HepG2 (cell line): ENCODE measurements around the gene ILKAP. TPM values are rescaled to one million over a fixed set of nuclear protein-coding genes. Genes with fewer than 3 reads are reported as not detected.

Experiments
- ETS1 ChIP-seq: sonication (generic); formaldehyde crosslinking; IDR thresholded peaks from 2 replicates; pipeline ENCODE4 v1.4.0; 2020; ENCODE audit warnings: missing genetic modification reagents
- IKZF4 ChIP-seq: sonication (generic); formaldehyde crosslinking; IDR thresholded peaks from 2 replicates; pipeline ENCODE4 v1.5.1; 2020; ENCODE audit warnings: borderline replicate concordance, mild to moderate bottlenecking, low read depth, missing genetic modification reagents; ENCODE audit errors: not compliant biosample characterization
- NFE2L2 ChIP-seq: fragments of 150-350 bp; IDR thresholded peaks from 2 replicates; pipeline ENCODE4 v1.6.1; 2014; ENCODE audit warnings: low read length
- PATZ1 ChIP-seq: sonication (generic); formaldehyde crosslinking; IDR thresholded peaks from 2 replicates; pipeline ENCODE4 v1.4.0; 2020; ENCODE audit warnings: missing genetic modification reagents
- PCBP2 ChIP-seq: fragments of 200-400 bp; formaldehyde crosslinking; optimal IDR thresholded peaks from 2 replicates; pipeline ENCODE3; 2018; ENCODE audit warnings: low read length, low read depth; ENCODE audit not compliant: poor library complexity, severe bottlenecking
- RARA ChIP-seq: IDR thresholded peaks from 2 replicates; pipeline ENCODE4 v1.6.1; 2016; ENCODE audit warnings: missing genetic modification reagents, missing compliant biosample characterization
- TOE1 ChIP-seq: sonication (generic); formaldehyde crosslinking; IDR thresholded peaks from 2 replicates; pipeline ENCODE4 v1.4.0; 2020; ENCODE audit warnings: mild to moderate bottlenecking, missing genetic modification reagents
- ZBTB8A ChIP-seq: sonication (generic); formaldehyde crosslinking; IDR thresholded peaks from 2 replicates; pipeline ENCODE4 v1.4.0; 2020; ENCODE audit warnings: mild to moderate bottlenecking, low read depth, missing genetic modification reagents, borderline replicate concordance
- ZFYVE20 ChIP-seq: sonication (generic); formaldehyde crosslinking; IDR thresholded peaks from 2 replicates; pipeline ENCODE4 v1.8.0; 2023; ENCODE audit warnings: low read depth, mild to moderate bottlenecking, moderate library complexity, missing genetic modification reagents, borderline replicate concordance
- ZNF234 ChIP-seq: sonication (generic); formaldehyde crosslinking; conservative IDR thresholded peaks from 2 replicates; pipeline ENCODE4 v1.5.1; 2020; ENCODE audit warnings: mild to moderate bottlenecking, missing genetic modification reagents
- ZNF235 ChIP-seq: sonication (generic); formaldehyde crosslinking; IDR thresholded peaks from 2 replicates; pipeline ENCODE4 v1.8.1; 2023; ENCODE audit warnings: mild to moderate bottlenecking, missing genetic modification reagents, borderline replicate concordance
- ZNF263 ChIP-seq: sonication (generic); formaldehyde crosslinking; IDR thresholded peaks from 2 replicates; pipeline ENCODE4 v1.4.0; 2020; ENCODE audit warnings: missing genetic modification reagents
- ZNF282 ChIP-seq: fragments of 450-650 bp; IDR thresholded peaks from 2 replicates; pipeline ENCODE4 v1.6.1; 2018; ENCODE audit not compliant: partially characterized antibody
- ZNF431 ChIP-seq: sonication (generic); formaldehyde crosslinking; IDR thresholded peaks from 2 replicates; pipeline ENCODE4 v1.9.0; 2022; ENCODE audit warnings: missing genetic modification reagents, low read depth, mild to moderate bottlenecking, borderline replicate concordance
- ZNF562 ChIP-seq: sonication (generic); formaldehyde crosslinking; IDR thresholded peaks from 2 replicates; pipeline ENCODE4 v1.8.0; 2022; ENCODE audit warnings: missing genetic modification reagents, borderline replicate concordance
- polyA plus RNA-seq, 8 experiments: library from polyadenylated mRNA; depleted of rRNA in 3 of 8; stranded (reverse) in 7 of 8; unstranded in 1 of 8; fragments of >200 nt; fragmentation: Illumina TruSeq in 4 of 8; extraction: Trizol in 4 of 8; gene quantifications; 2 replicates each; pipeline versions ENCODE4 v1.2.1 to v1.2.3, GENCODE V29; 2011 to 2016; ENCODE audit warnings: low read depth in 4 of 8, missing spikeins in 1 of 8, mixed read lengths in 1 of 8; ENCODE audit not compliant: insufficient read depth in 1 of 8
- total RNA-seq, 5 experiments: library from RNA; depleted of rRNA; stranded (reverse); fragments of >200 nt; fragmentation: Illumina TruSeq; extraction: Trizol; gene quantifications; 2 replicates each; pipeline ENCODE4 v1.2.3, GENCODE V29; 2016; ENCODE audit warnings: low read depth in 1 of 5
- TF ChIP-seq, protein P1 (sequence below): IDR thresholded peaks from 2 replicates; pipeline ENCODE4 v1.6.1; 2018; ENCODE audit warnings: missing genetic modification reagents
- TF ChIP-seq, protein P2 (sequence below): sonication (generic); formaldehyde crosslinking; IDR thresholded peaks from 2 replicates; pipeline ENCODE4 v1.4.0; 2020; ENCODE audit warnings: mild to moderate bottlenecking, missing genetic modification reagents
- TF ChIP-seq, protein P3 (sequence below): sonication (generic); formaldehyde crosslinking; IDR thresholded peaks from 2 replicates; pipeline ENCODE4 v1.4.0; 2020; ENCODE audit warnings: missing genetic modification reagents
- TF ChIP-seq, protein P4 (sequence below): sonication (generic); formaldehyde crosslinking; IDR thresholded peaks from 2 replicates; pipeline ENCODE4 v1.4.0; 2020; ENCODE audit warnings: mild to moderate bottlenecking, missing genetic modification reagents
- TF ChIP-seq, protein P5 (sequence below): sonication (generic); formaldehyde crosslinking; IDR thresholded peaks from 2 replicates; pipeline ENCODE4 v1.8.1; 2023; ENCODE audit warnings: mild to moderate bottlenecking, missing genetic modification reagents, borderline replicate concordance
- TF ChIP-seq, protein P6 (sequence below): sonication (generic); formaldehyde crosslinking; IDR thresholded peaks from 2 replicates; pipeline ENCODE4 v1.5.0; 2020; ENCODE audit warnings: missing genetic modification reagents

The ILKAP gene
- total and polyA plus RNA-seq, 2 of the 13 experiments (the other 11 are each of a cell fraction or from before 2014, with no cell fraction given): 29.6 to 33.1 TPM

DNA sequence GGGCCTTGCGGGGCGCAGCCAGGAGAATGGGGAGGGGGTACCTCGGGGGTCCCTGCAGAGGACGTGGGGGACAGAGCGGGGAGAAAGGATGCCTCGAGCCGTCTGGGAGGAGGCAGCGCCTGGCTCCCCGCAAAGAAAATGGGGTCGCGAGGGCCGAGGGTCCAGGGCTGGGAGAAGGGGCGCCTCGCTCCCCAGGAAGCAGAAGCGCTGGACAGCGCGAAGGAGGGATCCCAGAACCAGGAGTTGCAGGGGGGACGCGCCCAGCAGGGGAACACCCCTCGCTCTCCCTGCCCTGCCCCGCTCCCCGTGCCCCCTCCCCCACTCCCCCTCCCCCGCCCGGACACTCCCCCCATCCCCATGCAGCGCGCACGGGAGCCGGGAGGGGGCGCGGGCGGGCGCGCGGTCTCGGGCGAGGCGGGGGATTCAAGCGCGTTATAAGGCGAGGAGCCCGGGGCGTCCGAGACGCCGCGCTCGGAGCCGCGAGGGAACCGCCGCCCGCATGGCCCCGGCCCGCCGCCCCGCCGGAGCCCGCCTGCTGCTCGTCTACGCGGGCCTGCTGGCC, 44.9 kb downstream of the ILKAP start, which contains the start of gene ERFE (continued):
- TF ChIP-seq PATZ1 (CRISPR knock-in tag) (peak; percentile 61), ZFYVE20 (CRISPR knock-in tag) (no peak), RARA (no peak), ZNF282 (no peak), PCBP2 (no peak), IKZF4 (no peak), ZNF431 (CRISPR knock-in tag) (no peak), NFE2L2 (no peak), ZNF562 (peak; percentile 62; the same call in 1 of the 2 replicates), ETS1 (CRISPR knock-in tag) (no peak), TOE1 (CRISPR knock-in tag) (no peak), ZNF234 (CRISPR knock-in tag) (no peak), ZBTB8A (CRISPR knock-in tag) (no peak), ZNF263 (no peak), ZNF235 (CRISPR knock-in tag) (no peak)
- TF ChIP-seq, protein P1, sequence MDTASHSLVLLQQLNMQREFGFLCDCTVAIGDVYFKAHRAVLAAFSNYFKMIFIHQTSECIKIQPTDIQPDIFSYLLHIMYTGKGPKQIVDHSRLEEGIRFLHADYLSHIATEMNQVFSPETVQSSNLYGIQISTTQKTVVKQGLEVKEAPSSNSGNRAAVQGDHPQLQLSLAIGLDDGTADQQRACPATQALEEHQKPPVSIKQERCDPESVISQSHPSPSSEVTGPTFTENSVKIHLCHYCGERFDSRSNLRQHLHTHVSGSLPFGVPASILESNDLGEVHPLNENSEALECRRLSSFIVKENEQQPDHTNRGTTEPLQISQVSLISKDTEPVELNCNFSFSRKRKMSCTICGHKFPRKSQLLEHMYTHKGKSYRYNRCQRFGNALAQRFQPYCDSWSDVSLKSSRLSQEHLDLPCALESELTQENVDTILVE (CRISPR knock-in tag): no peak
- TF ChIP-seq, protein P2, sequence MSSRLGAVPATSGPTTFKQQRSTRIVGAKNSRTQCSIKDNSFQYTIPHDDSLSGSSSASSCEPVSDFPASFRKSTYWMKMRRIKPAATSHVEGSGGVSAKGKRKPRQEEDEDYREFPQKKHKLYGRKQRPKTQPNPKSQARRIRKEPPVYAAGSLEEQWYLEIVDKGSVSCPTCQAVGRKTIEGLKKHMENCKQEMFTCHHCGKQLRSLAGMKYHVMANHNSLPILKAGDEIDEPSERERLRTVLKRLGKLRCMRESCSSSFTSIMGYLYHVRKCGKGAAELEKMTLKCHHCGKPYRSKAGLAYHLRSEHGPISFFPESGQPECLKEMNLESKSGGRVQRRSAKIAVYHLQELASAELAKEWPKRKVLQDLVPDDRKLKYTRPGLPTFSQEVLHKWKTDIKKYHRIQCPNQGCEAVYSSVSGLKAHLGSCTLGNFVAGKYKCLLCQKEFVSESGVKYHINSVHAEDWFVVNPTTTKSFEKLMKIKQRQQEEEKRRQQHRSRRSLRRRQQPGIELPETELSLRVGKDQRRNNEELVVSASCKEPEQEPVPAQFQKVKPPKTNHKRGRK (CRISPR knock-in tag): no peak
- TF ChIP-seq, protein P3, sequence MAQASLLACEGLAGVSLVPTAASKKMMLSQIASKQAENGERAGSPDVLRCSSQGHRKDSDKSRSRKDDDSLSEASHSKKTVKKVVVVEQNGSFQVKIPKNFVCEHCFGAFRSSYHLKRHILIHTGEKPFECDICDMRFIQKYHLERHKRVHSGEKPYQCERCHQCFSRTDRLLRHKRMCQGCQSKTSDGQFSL: peak; percentile 56; the same call in 1 of the 2 replicates
- TF ChIP-seq, protein P4, sequence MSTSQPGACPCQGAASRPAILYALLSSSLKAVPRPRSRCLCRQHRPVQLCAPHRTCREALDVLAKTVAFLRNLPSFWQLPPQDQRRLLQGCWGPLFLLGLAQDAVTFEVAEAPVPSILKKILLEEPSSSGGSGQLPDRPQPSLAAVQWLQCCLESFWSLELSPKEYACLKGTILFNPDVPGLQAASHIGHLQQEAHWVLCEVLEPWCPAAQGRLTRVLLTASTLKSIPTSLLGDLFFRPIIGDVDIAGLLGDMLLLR (CRISPR knock-in tag): no peak
- TF ChIP-seq, protein P5, sequence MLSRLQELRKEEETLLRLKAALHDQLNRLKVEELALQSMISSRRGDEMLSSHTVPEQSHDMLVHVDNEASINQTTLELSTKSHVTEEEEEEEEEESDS (CRISPR knock-in tag): no peak
- TF ChIP-seq, protein P6, sequence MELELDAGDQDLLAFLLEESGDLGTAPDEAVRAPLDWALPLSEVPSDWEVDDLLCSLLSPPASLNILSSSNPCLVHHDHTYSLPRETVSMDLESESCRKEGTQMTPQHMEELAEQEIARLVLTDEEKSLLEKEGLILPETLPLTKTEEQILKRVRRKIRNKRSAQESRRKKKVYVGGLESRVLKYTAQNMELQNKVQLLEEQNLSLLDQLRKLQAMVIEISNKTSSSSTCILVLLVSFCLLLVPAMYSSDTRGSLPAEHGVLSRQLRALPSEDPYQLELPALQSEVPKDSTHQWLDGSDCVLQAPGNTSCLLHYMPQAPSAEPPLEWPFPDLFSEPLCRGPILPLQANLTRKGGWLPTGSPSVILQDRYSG (CRISPR knock-in tag): no peak
